ENCODE data around the gene MAPK12. TPM values are rescaled to one million over a fixed set of nuclear protein-coding genes. Genes with fewer than 3 reads are reported as not detected.

MAPK12 gene
- total and polyA plus RNA-seq, 9 of the 15 experiments (the other 6 are each of a cell fraction or from before 2014, with no cell fraction given), result 0.79 to 71.5 (median 32.8) TPM

- TF ChIP-seq ZNF318 (IDR thresholded peaks at IDR 0.05; ENCODE audit: borderline replicate concordance in 1 of 2, low read depth in 1 of 2) (no peak), CBFA2T3 (IDR thresholded peaks at IDR 0.05) (no peak), MBD1 (CRISPR knock-in tag; IDR thresholded peaks at IDR 0.05) (no peak), UBTF (IDR thresholded peaks at IDR 0.05; ENCODE audit: borderline replicate concordance in 1 of 2, low read depth in 2 of 2, low read length in 2 of 2) (no peak)
Observed at GRCh38 chr22:50225200-50225969, 36.1 kb downstream of the MAPK12 start (continued).
